GM15510 (cell line): ENCODE data around the gene ARPC4.

Experiments
- POLR2A ChIP-seq: IDR thresholded peaks from 3 replicates; pipeline ENCODE4 v1.6.1; 2011; ENCODE audit warnings: borderline replicate concordance; ENCODE audit not compliant: insufficient read length; ENCODE audit errors: extremely low read depth

Gene ARPC4

GRCh38 chr3:9780910-9781309 is 12.0 kb upstream of the ARPC4 start:
- TF ChIP-seq POLR2A, result no peak

- no peak for TF ChIP-seq POLR2A
These were observed 11.3 kb upstream of the ARPC4 start for GRCh38 chr3:9781551-9781950.

- TF ChIP-seq POLR2A, result no peak
These were observed 10.8 kb upstream of the ARPC4 start for GRCh38 chr3:9781978-9782603.

- TF ChIP-seq POLR2A, result no peak
These were observed 10.1 kb upstream of the ARPC4 start for GRCh38 chr3:9782770-9783169.

- no peak for TF ChIP-seq POLR2A
These were observed 8.9 kb upstream of the ARPC4 start for GRCh38 chr3:9783954-9784353.

- TF ChIP-seq POLR2A, result no peak
These were observed 7.9 kb upstream of the ARPC4 start for GRCh38 chr3:9784965-9785364.

GRCh38 chr3:9785602-9786001 is 7.3 kb upstream of the ARPC4 start:
- TF ChIP-seq POLR2A, result no peak

GRCh38 chr3:9786209-9786739 is 6.6 kb upstream of the ARPC4 start:
- no peak for TF ChIP-seq POLR2A

- TF ChIP-seq POLR2A, result no peak
These were observed 5.8 kb upstream of the ARPC4 start for GRCh38 chr3:9786825-9787669.

- no peak for TF ChIP-seq POLR2A
These were observed 5.2 kb upstream of the ARPC4 start for GRCh38 chr3:9787714-9788113.

GRCh38 chr3:9791127-9791526 is 1.8 kb upstream of the ARPC4 start:
- no peak for TF ChIP-seq POLR2A

GRCh38 chr3:9791790-9792404 is 985 bp upstream of the ARPC4 start:
- TF ChIP-seq POLR2A, result peak; percentile 82

- TF ChIP-seq POLR2A, result no peak
These were observed 389 bp downstream of the ARPC4 start for GRCh38 chr3:9793161-9793781.

GRCh38 chr3:9794400-9794799 is 1.5 kb downstream of the ARPC4 start:
- TF ChIP-seq POLR2A, result no peak

GRCh38 chr3:9795207-9795606 is 2.3 kb downstream of the ARPC4 start:
- no peak for TF ChIP-seq POLR2A
